Stimulated activated CD4-positive, alpha-beta T cell treated with anti-CD3 and anti-CD28 coated beads, TNF-alpha, amount 100 ng/mL, for 24 hours (primary cell): ENCODE data around the gene WFDC12.
A peak's percentile ranks its signal among the peaks of the same experiment; 100 is the strongest.
"Not testable (repeated sequence)": the region's sequence is repeated elsewhere in the genome, so short reads cannot be mapped to it uniquely, and the experiment has no call there.

ENCODE experiments used
- DNase-seq, 3 experiments: peaks; one replicate each; pipeline ENCODE4 v3.0.0-alpha.2; 2020; ENCODE audit warnings: low read depth in 3 of 3

The WFDC12 gene

GRCh38 chr20:45124365-45124764, at the start of gene WFDC12:
WFDC12 (minus strand) TSS chr20:45124465; CDS start chr20:45124447, 18 bp downstream.
- no peak for DNase-seq

GRCh38 chr20:45173522-45173921, 49.3 kb upstream of the WFDC12 start:
- DNase-seq: no peak

- no peak for DNase-seq
Observed at GRCh38 chr20:45164906-45165305, 40.6 kb upstream of the WFDC12 start.

GRCh38 chr20:45163083-45163803, 39.0 kb upstream of the WFDC12 start:
- DNase-seq: no peak

- DNase-seq: no peak
Observed at GRCh38 chr20:45157962-45158361, 33.7 kb upstream of the WFDC12 start.

- DNase-seq: no peak
Observed at GRCh38 chr20:45156713-45157112, 32.4 kb upstream of the WFDC12 start.

GRCh38 chr20:45154794-45155193, 30.5 kb upstream of the WFDC12 start:
- not testable (repeated sequence) for DNase-seq

GRCh38 chr20:45154183-45154582, 29.9 kb upstream of the WFDC12 start:
- no peak for DNase-seq

- DNase-seq: no peak
Observed at GRCh38 chr20:45153752-45154151, 29.5 kb upstream of the WFDC12 start.

GRCh38 chr20:45153147-45153546, 28.9 kb upstream of the WFDC12 start:
- DNase-seq: no peak

GRCh38 chr20:45152405-45152804, 28.1 kb upstream of the WFDC12 start:
- DNase-seq: no peak

- no peak for DNase-seq
Observed at GRCh38 chr20:45149062-45149461, 24.8 kb upstream of the WFDC12 start.

- DNase-seq: no peak
Observed at GRCh38 chr20:45140836-45141235, 16.6 kb upstream of the WFDC12 start.

GRCh38 chr20:45139733-45140375, 15.6 kb upstream of the WFDC12 start:
- not testable (repeated sequence) for DNase-seq

- peak; percentile 23 to 78 (median 27) for DNase-seq
Observed at GRCh38 chr20:45138561-45139300, 14.5 kb upstream of the WFDC12 start.

- no peak for DNase-seq
Observed at GRCh38 chr20:45136911-45137310, 12.6 kb upstream of the WFDC12 start.

GRCh38 chr20:45128099-45128498, 3.8 kb upstream of the WFDC12 start:
- no peak for DNase-seq

- DNase-seq: no peak
Observed at GRCh38 chr20:45121388-45121787, 2.9 kb downstream of the WFDC12 start.

GRCh38 chr20:45119556-45120266, 4.6 kb downstream of the WFDC12 start:
- no peak for DNase-seq

- DNase-seq: no peak
Observed at GRCh38 chr20:45118028-45118427, 6.2 kb downstream of the WFDC12 start.

GRCh38 chr20:45117581-45117980, 6.7 kb downstream of the WFDC12 start:
- DNase-seq: no peak

- no peak for DNase-seq
Observed at GRCh38 chr20:45115829-45116228, 8.4 kb downstream of the WFDC12 start.
